ENCODE data around the gene TMEM185B. TPM values are rescaled to one million over a fixed set of nuclear protein-coding genes. Genes with fewer than 3 reads are reported as not detected.

The TMEM185B gene
- total RNA-seq, 1 donor from 2014 or later: 22.4 TPM

DNA sequence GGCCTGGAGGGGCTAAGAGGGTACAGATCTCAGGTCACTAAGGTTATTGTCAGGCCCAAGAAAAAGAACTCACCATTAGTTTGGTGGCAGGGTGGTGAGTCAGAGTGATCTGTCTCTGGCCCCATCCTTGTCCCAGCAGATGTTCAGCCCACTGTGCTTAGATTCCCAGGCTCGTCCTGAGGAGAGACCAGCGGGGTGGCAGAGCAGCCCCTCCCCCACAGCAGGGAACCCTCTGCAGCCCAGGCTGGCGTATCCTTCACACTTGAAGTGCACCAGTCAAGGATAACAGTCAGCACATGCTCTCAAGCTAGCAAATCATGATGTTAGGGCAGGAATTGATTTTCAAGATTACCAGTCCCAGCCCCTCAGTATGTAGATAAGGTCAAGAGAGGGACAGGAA, 43.1 kb downstream of the TMEM185B start:
- no peaks in the 10 kb centered on the region for H3K27me3 Mint-ChIP-seq (ENCODE audit: low read depth)
- no peaks in the 10 kb centered on the region for H3K9me3 Mint-ChIP-seq
- DNase-seq (ENCODE audit: low read depth, low spot score): no peak
- H3K27ac Mint-ChIP-seq (ENCODE audit: unreplicated experiment): no peak overlapping the region
- TF ChIP-seq CTCF (conservative IDR thresholded peaks at IDR 0.05): no peak
- peaks cover 18% of the 10 kb centered on the region for H3K36me3 Mint-ChIP-seq (ENCODE audit: low read depth)
- H3K4me3 Mint-ChIP-seq: no peak overlapping the region
- no peaks in the 10 kb centered on the region for H3K4me1 Mint-ChIP-seq

DNA sequence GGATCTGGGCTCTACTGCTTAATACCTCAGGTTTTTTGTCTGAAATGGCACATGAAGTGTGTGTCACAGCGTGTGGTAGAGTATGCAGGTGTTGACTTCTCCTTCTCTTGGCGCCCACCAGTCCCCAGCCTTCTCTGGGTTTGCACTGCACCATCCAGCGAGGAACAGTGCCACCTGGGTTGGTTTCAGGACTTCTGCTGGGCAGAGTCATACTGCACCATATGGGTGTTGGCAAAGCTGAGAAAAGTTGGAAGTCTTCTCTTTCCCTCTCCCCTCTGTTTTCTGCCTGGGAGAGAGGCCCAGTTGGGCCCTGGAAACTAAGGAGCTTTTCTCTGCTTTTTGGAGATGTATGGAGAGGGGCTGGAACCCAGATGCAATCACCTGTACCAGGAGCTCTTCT, 43.8 kb downstream of the TMEM185B start:
- Mint-ChIP-seq H3K36me3 (ENCODE audit: low read depth) (peaks cover 17% of the 10 kb centered on the region), H3K27ac (ENCODE audit: unreplicated experiment) (no peak overlapping the region), H3K4me3 (no peak overlapping the region), H3K9me3 (no peaks in the 10 kb centered on the region), H3K4me1 (no peaks in the 10 kb centered on the region), H3K27me3 (ENCODE audit: low read depth) (no peaks in the 10 kb centered on the region)
- no peak for TF ChIP-seq CTCF (conservative IDR thresholded peaks at IDR 0.05)
- DNase-seq (ENCODE audit: low read depth, low spot score): no peak

GRCh38 chr2:120177973-120178372, 45.2 kb downstream of the TMEM185B start:
- H3K4me3 Mint-ChIP-seq: no peak overlapping the region
- H3K27me3 Mint-ChIP-seq (ENCODE audit: low read depth): no peaks in the 10 kb centered on the region
- peaks cover 8% of the 10 kb centered on the region for H3K36me3 Mint-ChIP-seq (ENCODE audit: low read depth)
- H3K4me1 Mint-ChIP-seq: no peaks in the 10 kb centered on the region
- no peak for DNase-seq (ENCODE audit: low read depth, low spot score)
- H3K9me3 Mint-ChIP-seq: no peaks in the 10 kb centered on the region
- no peak for TF ChIP-seq CTCF (conservative IDR thresholded peaks at IDR 0.05)
- H3K27ac Mint-ChIP-seq (ENCODE audit: unreplicated experiment): no peak overlapping the region

- H3K36me3 Mint-ChIP-seq (ENCODE audit: low read depth): peaks cover 4% of the 10 kb centered on the region
- H3K9me3 Mint-ChIP-seq: no peaks in the 10 kb centered on the region
- H3K27me3 Mint-ChIP-seq (ENCODE audit: low read depth): no peaks in the 10 kb centered on the region
- no peak for TF ChIP-seq CTCF (conservative IDR thresholded peaks at IDR 0.05)
- no peaks in the 10 kb centered on the region for H3K4me1 Mint-ChIP-seq
- no peak overlapping the region for H3K4me3 Mint-ChIP-seq
- no peak for DNase-seq (ENCODE audit: low read depth, low spot score)
- H3K27ac Mint-ChIP-seq (ENCODE audit: unreplicated experiment): no peak overlapping the region
Observed at GRCh38 chr2:120177001-120177621, 46.1 kb downstream of the TMEM185B start.

GRCh38 chr2:120176526-120176925, 46.7 kb downstream of the TMEM185B start:
- TF ChIP-seq CTCF (conservative IDR thresholded peaks at IDR 0.05): no peak

More at GRCh38 chr2:120176526-120176925, 46.7 kb downstream of the TMEM185B start:
- Mint-ChIP-seq H3K27ac (ENCODE audit: unreplicated experiment) (no peak overlapping the region), H3K36me3 (ENCODE audit: low read depth) (peaks cover 2% of the 10 kb centered on the region), H3K9me3 (no peaks in the 10 kb centered on the region), H3K27me3 (ENCODE audit: low read depth) (no peaks in the 10 kb centered on the region), H3K4me1 (no peaks in the 10 kb centered on the region), H3K4me3 (no peak overlapping the region)
- no peak for DNase-seq (ENCODE audit: low read depth, low spot score)

All from neural crest cell (in vitro differentiated cells).